SK-N-SH (cell line): Measurements from ENCODE around the gene SLC25A18. TPM values are rescaled to one million over a fixed set of nuclear protein-coding genes. Genes with fewer than 3 reads are reported as not detected.

Experiments
- CTCF ChIA-PET: fragments of 300-600, 350-600 bp; formaldehyde crosslinking; extraction: SDS; loops from one replicate; lab custom pipeline; 2021; lab: Yijun Ruan, JAX
- POLR2A ChIA-PET: fragments of 350-600 bp; sonication (Branson Sonifier 250); formaldehyde crosslinking; extraction: SDS; loops from one replicate; lab custom pipeline; 2020; ENCODE audit warnings: antibody characterized with exemption, inconsistent platforms; lab: Yijun Ruan, JAX
- DNase-seq: peaks from one replicate; pipeline ENCODE4 v3.0.0; 2012
- H2AFZ ChIP-seq: fragments of 200-600 bp; sonication (generic); 2 replicates; pipeline ENCODE4 v1.8.1; 2016; ENCODE audit warnings: antibody characterized with exemption, mild to moderate bottlenecking, low read depth
- H3F3A ChIP-seq: fragments of 200-600 bp; sonication (generic); replicated peaks from 2 replicates; pipeline ENCODE3; 2016; ENCODE audit warnings: antibody characterized with exemption, mild to moderate bottlenecking; ENCODE audit not compliant: insufficient read depth
- H3K27ac ChIP-seq, 2 experiments: fragments of 200-500 bp in 1 of 2; fragments of 200-600 bp in 1 of 2; sonication (Bioruptor generic) in 1 of 2; sonication (generic), shearing (Covaris generic) in 1 of 2; 2 replicates each; pipeline versions ENCODE4 v1.5.1 to v1.6.1; 2014 to 2016; ENCODE audit warnings: low read depth in 2 of 2, inconsistent platforms in 1 of 2, low read length in 1 of 2, mild to moderate bottlenecking in 1 of 2, mixed read lengths in 1 of 2
- H3K27me3 ChIP-seq: fragments of 200-600 bp; sonication (generic), shearing (Covaris generic); 2 replicates; pipeline ENCODE4 v1.6.1; 2016; ENCODE audit warnings: mixed run types; ENCODE audit not compliant: insufficient read depth
- H3K36me3 ChIP-seq, 2 experiments: fragments of 200-500 bp in 1 of 2; fragments of 200-600 bp in 1 of 2; sonication (Bioruptor generic) in 1 of 2; sonication (generic) in 1 of 2; replicated peaks in 1 of 2; 2 replicates each; pipeline versions ENCODE3 to v1.5.1; 2014 to 2016; ENCODE audit warnings: low read length in 1 of 2, mild to moderate bottlenecking in 1 of 2; ENCODE audit not compliant: insufficient read depth in 2 of 2, control insufficient read depth in 1 of 2
- H3K4me1 ChIP-seq, 2 experiments: fragments of 200-500 bp in 1 of 2; fragments of 200-600 bp in 1 of 2; sonication (Bioruptor generic) in 1 of 2; sonication (generic), shearing (Covaris generic) in 1 of 2; 2 replicates each; pipeline versions ENCODE4 v1.5.1 to v1.6.1; 2014 to 2016; ENCODE audit warnings: low read depth in 1 of 2, low read length in 1 of 2, mixed run types in 1 of 2; ENCODE audit not compliant: insufficient read depth in 2 of 2, control insufficient read depth in 1 of 2
- H3K4me2 ChIP-seq: fragments of 200-600 bp; sonication (generic), shearing (Covaris generic); 2 replicates; pipeline ENCODE4 v1.6.1; 2017; ENCODE audit warnings: mixed run types
- H3K4me3 ChIP-seq, 2 experiments: fragments of 200-500 bp in 1 of 2; fragments of 200-600 bp in 1 of 2; sonication (Bioruptor generic) in 1 of 2; sonication (generic), shearing (Covaris generic) in 1 of 2; 2 replicates each; pipeline versions ENCODE4 v1.5.1 to v1.8.1; 2014 to 2016; ENCODE audit warnings: low read depth in 2 of 2, inconsistent platforms in 1 of 2, low read length in 1 of 2, mild to moderate bottlenecking in 1 of 2, mixed read lengths in 1 of 2, moderate library complexity in 1 of 2
- H3K79me2 ChIP-seq: fragments of 200-600 bp; sonication (generic); 2 replicates; pipeline ENCODE4 v1.8.1; 2017; ENCODE audit warnings: mild to moderate bottlenecking; ENCODE audit not compliant: insufficient read depth
- H3K9ac ChIP-seq: fragments of 200-600 bp; sonication (generic); 2 replicates; pipeline ENCODE4 v1.6.1; 2017; ENCODE audit warnings: mixed run types
- H3K9me2 ChIP-seq: fragments of 200-600 bp; sonication (generic); 2 replicates; pipeline ENCODE4 v1.6.1; 2017; ENCODE audit warnings: mixed run types
- H3K9me3 ChIP-seq: fragments of 200-600 bp; sonication (generic); 2 replicates; pipeline ENCODE4 v1.6.1; 2017; ENCODE audit warnings: mixed run types, mild to moderate bottlenecking, moderate library complexity
- H4K20me1 ChIP-seq: fragments of 200-600 bp; sonication (generic); 2 replicates; pipeline ENCODE4 v1.6.1; 2017; ENCODE audit warnings: mild to moderate bottlenecking, mixed run types; ENCODE audit not compliant: insufficient read depth
- CTCF ChIP-seq: fragments of 200-600 bp; sonication (generic); IDR thresholded peaks from 2 replicates; pipeline ENCODE4 v1.6.1; 2017; ENCODE audit warnings: antibody characterized with exemption, mild to moderate bottlenecking, moderate library complexity
- EP300 ChIP-seq, 2 experiments: IDR thresholded peaks; 2 replicates each; pipeline versions ENCODE4 v1.4.0 to v1.6.1; 2012; ENCODE audit warnings: borderline replicate concordance in 1 of 2, low read depth in 1 of 2, low read length in 1 of 2
- FOSL2 ChIP-seq: IDR thresholded peaks from 2 replicates; pipeline ENCODE4 v1.4.0; 2012; ENCODE audit warnings: low read depth, mild to moderate bottlenecking, moderate library complexity, borderline replicate concordance
- FOXJ3 ChIP-seq: sonication (generic); formaldehyde crosslinking; IDR thresholded peaks from 2 replicates; pipeline ENCODE4 v1.5.1; 2020; ENCODE audit warnings: mild to moderate bottlenecking, missing genetic modification reagents
- GABPA ChIP-seq: IDR thresholded peaks from 2 replicates; pipeline ENCODE4 v1.4.0; 2012; ENCODE audit warnings: low read depth, mild to moderate bottlenecking
- IRF3 ChIP-seq: fragments of 150-350 bp; IDR thresholded peaks from 2 replicates; pipeline ENCODE4 v1.6.1; 2016; ENCODE audit warnings: mild to moderate bottlenecking, low read depth, low read length
- JUND ChIP-seq: IDR thresholded peaks from 2 replicates; pipeline ENCODE4 v1.4.0; 2012
- MAX ChIP-seq: IDR thresholded peaks from 2 replicates; pipeline ENCODE4 v1.4.0; 2012; ENCODE audit warnings: low read depth
- MEF2A ChIP-seq: IDR thresholded peaks from 2 replicates; pipeline ENCODE4 v1.4.0; 2012; ENCODE audit warnings: low read depth, borderline replicate concordance
- MXI1 ChIP-seq: IDR thresholded peaks from 2 replicates; pipeline ENCODE4 v1.6.1; 2012; ENCODE audit warnings: mild to moderate bottlenecking, low read depth, low read length, improper control_type of control experiment
- NFIC ChIP-seq: IDR thresholded peaks from 2 replicates; pipeline ENCODE4 v1.4.0; 2012; ENCODE audit warnings: borderline replicate concordance
- NRF1 ChIP-seq: IDR thresholded peaks from 2 replicates; pipeline ENCODE4 v1.6.1; 2012; ENCODE audit warnings: low read depth, mild to moderate bottlenecking, low read length
- PBX3 ChIP-seq: IDR thresholded peaks from 2 replicates; pipeline ENCODE4; 2012
- POLR2AphosphoS5 ChIP-seq: IDR thresholded peaks from 2 replicates; pipeline ENCODE4 v1.6.1; 2012; ENCODE audit warnings: low read depth, low read length
- RFX5 ChIP-seq: IDR thresholded peaks from 2 replicates; pipeline ENCODE4 v1.6.1; 2012; ENCODE audit warnings: mild to moderate bottlenecking, improper control_type of control experiment, low read length
- RXRA ChIP-seq: IDR thresholded peaks from 2 replicates; pipeline ENCODE4 v1.4.0; 2012; ENCODE audit warnings: low read depth, mild to moderate bottlenecking, borderline replicate concordance
- SIN3A ChIP-seq: IDR thresholded peaks from 2 replicates; pipeline ENCODE4 v1.6.1; 2012; ENCODE audit warnings: low read depth, mild to moderate bottlenecking, low read length, moderate library complexity, borderline replicate concordance
- SMC3 ChIP-seq: IDR thresholded peaks from 2 replicates; pipeline ENCODE4 v1.6.1; 2012; ENCODE audit warnings: low read depth, low read length, improper control_type of control experiment
- TAF1 ChIP-seq: IDR thresholded peaks from 2 replicates; pipeline ENCODE4 v1.6.1; 2012; ENCODE audit warnings: low read depth, mild to moderate bottlenecking, low read length, moderate library complexity, borderline replicate concordance
- TCF12 ChIP-seq: IDR thresholded peaks from 2 replicates; pipeline ENCODE4 v1.4.0; 2012
- TEAD4 ChIP-seq: IDR thresholded peaks from 2 replicates; pipeline ENCODE4 v1.4.0; 2012; ENCODE audit warnings: mild to moderate bottlenecking, borderline replicate concordance; ENCODE audit not compliant: insufficient read depth
- YY1 ChIP-seq: IDR thresholded peaks from 2 replicates; pipeline ENCODE4 v1.4.0; 2012; ENCODE audit warnings: low read depth, mild to moderate bottlenecking
- WGBS: methylation state at CpG from one replicate; pipeline ENCODE4 v1.1.6; 2017; ENCODE audit warnings: low lambda C conversion rate; 5-methylcytosine and 5-hydroxymethylcytosine counted together
- polyA plus RNA-seq, 3 experiments: library from polyadenylated mRNA; depleted of rRNA; stranded (reverse); fragments of >200 nt; gene quantifications; 2 replicates each; pipeline ENCODE4 v1.2.3, GENCODE V29; 2012

SLC25A18 gene
- polyA plus RNA-seq, 1 of the 3 experiments (the other 2 are of a cell fraction): 0.02 TPM

DNA sequence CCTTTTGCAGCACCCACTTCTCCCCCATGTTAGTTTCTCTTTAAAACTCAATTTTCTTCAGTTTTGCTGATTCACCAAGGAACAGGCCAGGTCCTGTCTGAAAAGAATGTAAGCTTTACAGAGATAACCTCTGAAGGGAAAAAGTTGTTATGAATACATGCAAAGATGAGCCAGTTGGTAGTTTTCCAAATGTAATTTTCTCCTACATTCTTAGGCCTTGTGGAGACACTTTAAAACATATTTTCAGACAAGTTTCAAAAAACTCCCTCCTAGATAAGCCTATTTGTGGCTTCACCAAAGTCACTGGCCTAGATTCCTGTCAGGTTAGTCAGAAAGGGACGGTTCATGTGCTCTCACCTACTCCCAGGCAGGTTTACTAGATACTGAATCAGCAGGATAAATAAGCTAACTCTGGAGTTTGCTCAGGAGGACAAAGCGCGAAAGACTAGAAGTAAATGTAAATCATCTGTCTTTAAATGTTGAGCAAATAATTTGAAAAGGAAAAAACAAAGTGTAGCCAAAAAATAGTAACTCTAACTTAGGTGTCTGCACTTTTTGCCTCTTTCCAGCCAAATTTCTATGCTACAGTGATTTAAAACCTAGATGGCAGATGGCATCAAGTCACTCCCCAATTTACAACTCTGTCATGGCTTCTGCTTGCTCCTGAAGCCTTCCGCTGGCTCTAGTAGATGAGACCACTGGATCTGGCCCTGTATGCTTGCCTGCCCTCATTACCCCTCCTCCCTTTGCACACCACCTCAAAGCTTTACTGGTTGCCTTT, 70.1 kb downstream of the SLC25A18 start:
- Histone ChIP-seq H3K36me3 (no peaks in the 10 kb centered on the region), H3K4me1 (peaks cover 0 to 20% of the 10 kb centered on the region in 2 experiments; a peak in 2 of 4 replicates), H3F3A (peaks cover 54% of the 10 kb centered on the region), H3K27me3 (no peaks in the 10 kb centered on the region), H3K9me3 (no peaks in the 10 kb centered on the region), H3K9me2 (no peaks in the 10 kb centered on the region), H2AFZ (peak overlapping the region; percentile 12; the same call in 1 of the 2 replicates), H3K27ac (peak overlapping the region; percentile 51 to 87; a peak in 3 of 4 replicates), H4K20me1 (no peaks in the 10 kb centered on the region), H3K4me3 (0 out of 4 replicates have a peak overlapping the region, but pooled peaks of 1 of the 2 experiments have one; percentile 6), H3K79me2 (peaks cover 20% of the 10 kb centered on the region; the same call in 1 of the 2 replicates), H3K9ac (peak overlapping the region; percentile 32; the same call in 1 of the 2 replicates), H3K4me2 (peak overlapping the region; percentile 43)
- WGBS: 57% methylated on average over 4 of the region's 4 CpGs
- no peak for TF ChIP-seq FOXJ3 (CRISPR knock-in tag)
- peak; percentile 23; the same call in 1 of the 2 replicates for TF ChIP-seq MEF2A
- peak; percentile 59; the same call in 1 of the 2 replicates for TF ChIP-seq TEAD4
- peak; percentile 55; the same call in 1 of the 2 replicates for TF ChIP-seq NFIC
- no peak for TF ChIP-seq GABPA
- TF ChIP-seq FOSL2: peak; percentile 63; the same call in 1 of the 2 replicates
- TF ChIP-seq EP300 (IDR thresholded peaks at IDR 0.05; ENCODE audit: borderline replicate concordance in 1 of 2, low read depth in 1 of 2, low read length in 1 of 2): peak in 1 of 2 experiments; percentile 70; a peak in 1 of 4 replicates
- TF ChIP-seq SMC3: no peak
- 0 out of 2 replicates have a peak, but pooled peaks have one; percentile 41 for TF ChIP-seq PBX3
- no peak for TF ChIP-seq MXI1
- peak; percentile 49; the same call in 1 of the 2 replicates for TF ChIP-seq TCF12
- peak; percentile 38; the same call in 1 of the 2 replicates for TF ChIP-seq MAX
- peak; percentile 72 for TF ChIP-seq JUND
- no peak for TF ChIP-seq NRF1
- ChIA-PET POLR2A (no interaction called here), CTCF (no interaction called here)
- DNase-seq: no peak

DNA sequence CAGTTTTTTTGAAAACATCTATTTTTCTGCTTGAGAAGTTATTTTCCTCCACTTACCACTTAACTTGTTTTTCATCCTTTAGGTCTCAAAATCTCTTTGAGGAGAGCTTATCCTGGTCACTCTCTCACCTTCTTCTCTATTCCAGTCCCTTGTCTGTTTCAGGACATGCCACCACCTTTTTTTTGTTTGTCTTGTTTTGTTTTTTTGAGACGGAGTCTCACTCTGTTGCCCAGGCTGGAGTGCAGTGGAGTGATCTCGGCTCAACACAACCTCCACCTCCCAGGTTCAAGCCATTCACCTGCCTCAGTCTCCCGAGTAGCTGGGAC, 70.7 kb downstream of the SLC25A18 start:
- ChIA-PET CTCF (no interaction called here), POLR2A (no interaction called here)
- H3K9ac ChIP-seq: peak overlapping the region; percentile 32; the same call in 1 of the 2 replicates
- no peaks in the 10 kb centered on the region for H3K27me3 ChIP-seq
- no peaks in the 10 kb centered on the region for H4K20me1 ChIP-seq
- no peak for DNase-seq
- H3K4me3 ChIP-seq: no peak overlapping the region
- peaks cover 55% of the 10 kb centered on the region for H3F3A ChIP-seq
- H2AFZ ChIP-seq: peak overlapping the region; percentile 12; the same call in 1 of the 2 replicates
- WGBS: 94% methylated on average over 3 of the region's 3 CpGs
- peak overlapping the region; percentile 43; the same call in 1 of the 2 replicates for H3K4me2 ChIP-seq
- H3K36me3 ChIP-seq: no peaks in the 10 kb centered on the region
- H3K9me3 ChIP-seq: no peaks in the 10 kb centered on the region
- peak overlapping the region; percentile 51 to 87; a peak in 3 of 4 replicates for H3K27ac ChIP-seq
- H3K79me2 ChIP-seq: peaks cover 21% of the 10 kb centered on the region; the same call in 1 of the 2 replicates
- no peaks in the 10 kb centered on the region for H3K9me2 ChIP-seq
- peaks cover 0 to 20% of the 10 kb centered on the region in 2 experiments; a peak in 2 of 4 replicates for H3K4me1 ChIP-seq
- no peak for TF ChIP-seq JUND
- TF ChIP-seq SIN3A: no peak
- no peak for TF ChIP-seq RXRA
- TF ChIP-seq EP300 (IDR thresholded peaks at IDR 0.05; ENCODE audit: borderline replicate concordance in 1 of 2, low read depth in 1 of 2, low read length in 1 of 2): no peak
- TF ChIP-seq FOSL2: no peak
- no peak for TF ChIP-seq TAF1
- TF ChIP-seq POLR2AphosphoS5: no peak
- no peak for TF ChIP-seq PBX3
- TF ChIP-seq IRF3: no peak
- no peak for TF ChIP-seq YY1
- no peak for TF ChIP-seq CTCF
- TF ChIP-seq RFX5: no peak
- TF ChIP-seq TCF12: no peak
